ENCODE results near the gene FGGY. TPM values are rescaled to one million over a fixed set of nuclear protein-coding genes. Genes with fewer than 3 reads are reported as not detected.
A peak's percentile ranks its signal among the peaks of the same experiment; 100 is the strongest.

FGGY gene
- total RNA-seq, 4 donors from 2014 or later, result 23.3 to 26.4 (median 25.3) TPM

DNA sequence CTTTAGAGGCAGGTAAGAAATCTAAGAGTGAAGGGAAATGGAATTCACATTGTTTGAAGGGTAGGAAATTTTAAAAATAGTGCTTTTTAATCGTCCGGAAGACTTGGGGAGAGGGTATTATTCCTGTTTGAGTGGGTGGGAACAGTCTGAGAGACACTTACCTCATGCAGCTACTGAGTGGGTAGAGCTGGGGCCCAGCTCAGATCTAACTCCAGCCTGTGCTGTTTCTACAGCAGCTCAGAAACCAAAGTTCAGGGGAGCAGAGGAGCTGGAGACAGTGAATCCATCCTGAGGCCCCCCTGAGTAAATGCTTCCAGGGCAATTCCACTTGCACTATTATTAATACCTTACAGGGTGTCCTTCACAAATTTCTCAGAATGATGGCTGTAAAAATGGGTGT is 63.8 kb downstream of the FGGY start:
- Histone ChIP-seq H3K4me3 (no peak overlapping the region), H3K4me1 (peaks cover 3 to 26% (median 7%) of the 10 kb centered on the region in 4 donors), H3K9me3 (no peaks in the 10 kb centered on the region), H3K27me3 (no peaks in the 10 kb centered on the region), H3K36me3 (no peaks in the 10 kb centered on the region), H3K27ac (replicated peaks in 1 of 4) (no peak overlapping the region)
- WGBS, result 98% methylated on average over 2 of the region's 2 CpGs
- DNase-seq (ENCODE audit: extremely low spot score), result no peak
- intact Hi-C loops (cut with DNase I), result no loop called here
- no peak for TF ChIP-seq POLR2A (IDR thresholded peaks at IDR 0.05; ENCODE audit: low read depth)
- no peak for TF ChIP-seq POLR2AphosphoS5 (IDR thresholded peaks at IDR 0.05)
- TF ChIP-seq EP300 (IDR thresholded peaks at IDR 0.05), result no peak
- TF ChIP-seq, protein P1, sequence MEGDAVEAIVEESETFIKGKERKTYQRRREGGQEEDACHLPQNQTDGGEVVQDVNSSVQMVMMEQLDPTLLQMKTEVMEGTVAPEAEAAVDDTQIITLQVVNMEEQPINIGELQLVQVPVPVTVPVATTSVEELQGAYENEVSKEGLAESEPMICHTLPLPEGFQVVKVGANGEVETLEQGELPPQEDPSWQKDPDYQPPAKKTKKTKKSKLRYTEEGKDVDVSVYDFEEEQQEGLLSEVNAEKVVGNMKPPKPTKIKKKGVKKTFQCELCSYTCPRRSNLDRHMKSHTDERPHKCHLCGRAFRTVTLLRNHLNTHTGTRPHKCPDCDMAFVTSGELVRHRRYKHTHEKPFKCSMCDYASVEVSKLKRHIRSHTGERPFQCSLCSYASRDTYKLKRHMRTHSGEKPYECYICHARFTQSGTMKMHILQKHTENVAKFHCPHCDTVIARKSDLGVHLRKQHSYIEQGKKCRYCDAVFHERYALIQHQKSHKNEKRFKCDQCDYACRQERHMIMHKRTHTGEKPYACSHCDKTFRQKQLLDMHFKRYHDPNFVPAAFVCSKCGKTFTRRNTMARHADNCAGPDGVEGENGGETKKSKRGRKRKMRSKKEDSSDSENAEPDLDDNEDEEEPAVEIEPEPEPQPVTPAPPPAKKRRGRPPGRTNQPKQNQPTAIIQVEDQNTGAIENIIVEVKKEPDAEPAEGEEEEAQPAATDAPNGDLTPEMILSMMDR (IDR thresholded peaks at IDR 0.05), result no peak

DNA sequence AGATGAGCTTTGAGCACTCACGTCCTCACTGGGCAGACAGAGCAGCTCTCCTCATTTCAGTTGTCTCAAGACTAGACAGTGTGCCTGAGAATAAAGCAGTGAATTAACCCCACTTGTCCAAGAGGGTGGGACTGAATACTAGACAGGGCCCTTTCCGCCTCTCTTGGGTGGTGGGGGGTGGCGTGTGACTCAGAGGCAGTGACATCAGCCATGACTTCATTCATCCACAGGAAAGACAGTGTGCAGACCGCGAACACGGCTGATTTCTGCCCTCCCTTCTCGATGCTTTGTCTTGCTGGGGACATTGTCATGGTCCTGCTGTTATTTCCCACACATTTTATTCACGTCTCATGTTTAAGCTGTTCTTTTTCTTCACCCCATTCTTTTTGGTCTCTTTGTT is 64.9 kb downstream of the FGGY start:
- Histone ChIP-seq H3K4me3 (no peak overlapping the region), H3K9me3 (no peaks in the 10 kb centered on the region), H3K27ac (replicated peaks in 1 of 4) (no peak overlapping the region), H3K36me3 (no peaks in the 10 kb centered on the region), H3K27me3 (no peaks in the 10 kb centered on the region), H3K4me1 (peaks cover 0 to 18% (median 4%) of the 10 kb centered on the region in 4 donors)
- intact Hi-C loops (cut with DNase I), result no loop called here
- no peak for DNase-seq (ENCODE audit: extremely low spot score)
- TF ChIP-seq POLR2A (IDR thresholded peaks at IDR 0.05; ENCODE audit: low read depth) (no peak), EP300 (IDR thresholded peaks at IDR 0.05) (no peak), POLR2AphosphoS5 (IDR thresholded peaks at IDR 0.05) (no peak)
- TF ChIP-seq, protein P1 (IDR thresholded peaks at IDR 0.05), result no peak
- 97% methylated on average over 8 of the region's 8 CpGs for WGBS

DNA sequence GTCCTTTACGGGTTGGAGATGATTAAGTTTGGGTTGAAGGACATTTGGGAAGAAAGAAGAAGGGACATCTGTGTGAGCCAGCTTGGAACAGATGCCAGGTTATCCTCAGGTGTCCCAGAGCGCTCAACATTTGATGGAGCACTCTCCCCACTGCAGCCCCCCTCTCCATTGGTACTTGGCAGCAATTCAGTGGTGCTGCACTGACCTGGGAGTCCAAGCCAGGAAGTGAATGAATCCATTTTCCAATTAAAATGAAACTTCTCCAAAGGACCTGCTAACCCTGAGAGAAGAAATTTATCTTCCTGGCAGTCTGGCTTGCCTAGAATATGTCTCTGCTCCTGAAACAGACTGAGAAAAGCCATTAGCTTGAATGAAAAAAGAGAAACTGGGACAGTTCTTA is 67.1 kb downstream of the FGGY start:
- H3K27me3 ChIP-seq, result no peaks in the 10 kb centered on the region
- intact Hi-C loops (cut with DNase I), result no loop called here
- H3K9me3 ChIP-seq, result no peaks in the 10 kb centered on the region
- H3K27ac ChIP-seq (replicated peaks in 1 of 4), result no peak overlapping the region
- TF ChIP-seq, protein P1 (IDR thresholded peaks at IDR 0.05), result no peak
- no peak for TF ChIP-seq POLR2AphosphoS5 (IDR thresholded peaks at IDR 0.05)
- no peak for TF ChIP-seq EP300 (IDR thresholded peaks at IDR 0.05)
- TF ChIP-seq POLR2A (IDR thresholded peaks at IDR 0.05; ENCODE audit: low read depth), result no peak
- no peaks in the 10 kb centered on the region for H3K36me3 ChIP-seq
- no peak for DNase-seq (ENCODE audit: extremely low spot score)
- H3K4me3 ChIP-seq, result no peak overlapping the region
- 77% methylated on average over 2 of the region's 2 CpGs for WGBS
- peaks cover 0 to 23% (median 17%) of the 10 kb centered on the region in 4 donors for H3K4me1 ChIP-seq

DNA sequence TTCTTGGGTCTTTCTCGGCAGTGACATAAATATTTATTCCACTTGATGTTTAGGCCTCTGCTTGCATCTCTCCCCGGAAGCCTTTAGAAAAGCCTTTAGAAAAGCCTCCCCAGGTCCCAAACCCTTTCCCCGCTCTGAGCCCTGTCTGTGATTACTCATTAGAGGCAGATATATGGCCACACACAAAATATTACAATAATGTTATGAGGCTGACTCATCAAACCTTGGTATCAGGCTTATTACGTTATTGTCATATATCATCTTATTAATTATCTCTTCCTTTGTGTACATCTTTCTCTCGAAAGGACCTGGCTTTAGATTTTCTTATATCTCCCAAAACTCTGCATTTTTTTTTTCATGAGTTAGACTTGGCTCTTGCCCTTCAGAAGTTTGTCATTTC is 69.5 kb downstream of the FGGY start:
- Histone ChIP-seq H3K9me3 (no peaks in the 10 kb centered on the region), H3K27me3 (no peaks in the 10 kb centered on the region), H3K27ac (replicated peaks in 1 of 4) (peak overlapping the region in 3 of 4 donors; percentile 45 to 60 (median 58)), H3K36me3 (no peaks in the 10 kb centered on the region), H3K4me3 (no peak overlapping the region), H3K4me1 (peaks cover 0 to 23% (median 17%) of the 10 kb centered on the region in 4 donors)
- 92% methylated on average over 5 of the region's 5 CpGs for WGBS
- no peak for DNase-seq (ENCODE audit: extremely low spot score)
- TF ChIP-seq EP300 (IDR thresholded peaks at IDR 0.05) (no peak), POLR2A (IDR thresholded peaks at IDR 0.05; ENCODE audit: low read depth) (no peak), POLR2AphosphoS5 (IDR thresholded peaks at IDR 0.05) (no peak)
- TF ChIP-seq, protein P1 (IDR thresholded peaks at IDR 0.05), result no peak
- intact Hi-C loops (cut with DNase I), result no loop called here

All from esophagus muscularis mucosa (tissue), 4 donors.